Trophoblast cell (in vitro differentiated cells and primary cell): ENCODE data around the gene CDCA8.

ENCODE experiments used
- DNase-seq, 2 donors: peaks; one replicate each; pipeline ENCODE4 v3.0.0-alpha.2; 2016
- H2AFZ ChIP-seq: 2 replicates; pipeline ENCODE4 v1.6.1; 2013; ENCODE audit warnings: low read length, moderate library complexity, mild to moderate bottlenecking; ENCODE audit not compliant: insufficient read depth, poor library complexity
- H2AK5ac ChIP-seq: 2 replicates; pipeline ENCODE4 v1.6.1; 2013; ENCODE audit warnings: mild to moderate bottlenecking, low read length
- H2BK120ac ChIP-seq: 2 replicates; pipeline ENCODE4 v1.6.1; 2013; ENCODE audit warnings: low read length, mild to moderate bottlenecking, moderate library complexity; ENCODE audit not compliant: insufficient read depth, poor library complexity
- H2BK12ac ChIP-seq: 2 replicates; pipeline ENCODE4 v1.6.1; 2013; ENCODE audit warnings: mild to moderate bottlenecking, low read length, moderate library complexity
- H2BK5ac ChIP-seq: 2 replicates; pipeline ENCODE4 v1.6.1; 2013; ENCODE audit warnings: low read length, low read depth, moderate library complexity, mild to moderate bottlenecking; ENCODE audit not compliant: poor library complexity
- H3K14ac ChIP-seq: 2 replicates; pipeline ENCODE4 v1.6.1; 2013; ENCODE audit warnings: mild to moderate bottlenecking, low read length
- H3K18ac ChIP-seq: 2 replicates; pipeline ENCODE4 v1.6.1; 2013; ENCODE audit warnings: mild to moderate bottlenecking, low read length
- H3K23ac ChIP-seq: 2 replicates; pipeline ENCODE4 v1.6.1; 2013; ENCODE audit warnings: low read length
- H3K27ac ChIP-seq: 2 replicates; pipeline ENCODE4 v1.5.1; 2013; ENCODE audit warnings: low read depth, mild to moderate bottlenecking, inconsistent platforms, low read length, moderate library complexity
- H3K27me3 ChIP-seq: 2 replicates; pipeline ENCODE4 v1.6.1; 2013; ENCODE audit warnings: inconsistent platforms, mild to moderate bottlenecking, low read length, moderate library complexity; ENCODE audit not compliant: insufficient read depth
- H3K36me3 ChIP-seq, 2 experiments: 1 replicate in 1 of 2; 2 replicates in 1 of 2; pipeline ENCODE4 v1.6.1; 2013; ENCODE audit warnings: low read length in 2 of 2, mild to moderate bottlenecking in 2 of 2, moderate library complexity in 1 of 2; ENCODE audit not compliant: insufficient read depth in 2 of 2, control insufficient read depth in 1 of 2
- H3K4ac ChIP-seq: 2 replicates; pipeline ENCODE4 v1.6.1; 2013; ENCODE audit warnings: low read depth, mild to moderate bottlenecking, low read length, moderate library complexity
- H3K4me1 ChIP-seq, 2 experiments: 1 replicate in 1 of 2; 2 replicates in 1 of 2; pipeline ENCODE4 v1.6.1; 2013; ENCODE audit warnings: low read length in 2 of 2, mild to moderate bottlenecking in 2 of 2, moderate library complexity in 1 of 2; ENCODE audit not compliant: insufficient read depth in 2 of 2, control insufficient read depth in 1 of 2
- H3K4me2 ChIP-seq: 2 replicates; pipeline ENCODE4 v1.6.1; 2013; ENCODE audit warnings: inconsistent platforms, mild to moderate bottlenecking, low read length, moderate library complexity
- H3K4me3 ChIP-seq: 2 replicates; pipeline ENCODE4 v1.5.1; 2013; ENCODE audit warnings: mild to moderate bottlenecking, low read depth, low read length, inconsistent platforms
- H3K79me1 ChIP-seq: one replicate; pipeline ENCODE4 v1.6.1; 2013; ENCODE audit warnings: low read length
- H3K79me2 ChIP-seq: 2 replicates; pipeline ENCODE4 v1.6.1; 2013; ENCODE audit warnings: low read length, mild to moderate bottlenecking; ENCODE audit not compliant: control insufficient read depth, insufficient read depth, poor library complexity
- H3K9ac ChIP-seq: 2 replicates; pipeline ENCODE4 v1.6.1; 2013; ENCODE audit warnings: mild to moderate bottlenecking, low read length
- H3K9me3 ChIP-seq: 2 replicates; pipeline ENCODE4 v1.6.1; 2013; ENCODE audit warnings: low read depth, mild to moderate bottlenecking, control low read depth, inconsistent platforms, low read length; ENCODE audit not compliant: insufficient read depth
- H4K12ac ChIP-seq: 2 replicates; pipeline ENCODE4 v1.6.1; 2013; ENCODE audit warnings: low read depth, mild to moderate bottlenecking, low read length, moderate library complexity
- H4K8ac ChIP-seq: 2 replicates; pipeline ENCODE4 v1.6.1; 2013; ENCODE audit warnings: low read depth, mild to moderate bottlenecking, low read length, moderate library complexity
- H4K91ac ChIP-seq: one replicate; pipeline ENCODE4 v1.6.1; 2013; ENCODE audit warnings: low read depth, mild to moderate bottlenecking, low read length, moderate library complexity
- WGBS: extraction: QIAGEN DNeasy Blood & Tissue Kit; methylation state at CpG from one replicate; pipeline ENCODE4 v1.1.7; 2013; ENCODE audit warnings: missing lambda C conversion rate; ENCODE audit not compliant: insufficient read length, insufficient coverage; ENCODE audit errors: extremely low coverage; 5-methylcytosine and 5-hydroxymethylcytosine counted together

The CDCA8 gene

GRCh38 chr1:37656026-37656425 lies 36.3 kb upstream of the CDCA8 start:
- no peak overlapping the region for H3K4me2 ChIP-seq
- H3K23ac ChIP-seq: no peak overlapping the region
- no peak overlapping the region for H2AFZ ChIP-seq
- no peak overlapping the region for H4K8ac ChIP-seq
- H3K4ac ChIP-seq: no peak overlapping the region
- no peak overlapping the region for H2BK12ac ChIP-seq
- no peak overlapping the region for H3K14ac ChIP-seq
- H3K4me3 ChIP-seq: no peak overlapping the region
- no peak overlapping the region for H3K27ac ChIP-seq
- no peak overlapping the region for H4K91ac ChIP-seq
- H3K79me2 ChIP-seq: no peaks in the 10 kb centered on the region
- no peak overlapping the region for H3K9ac ChIP-seq
- DNase-seq: no peak
- no CpG with 5 or more reads among the region's 7 CpGs for WGBS
- H3K27me3 ChIP-seq: no peaks in the 10 kb centered on the region
- H2BK5ac ChIP-seq: no peak overlapping the region
- no peaks in the 10 kb centered on the region for H3K79me1 ChIP-seq
- no peaks in the 10 kb centered on the region for H3K36me3 ChIP-seq
- peaks cover 3% of the 10 kb centered on the region for H3K9me3 ChIP-seq
- no peak overlapping the region for H3K18ac ChIP-seq
- H2AK5ac ChIP-seq: no peak overlapping the region
- H2BK120ac ChIP-seq: no peak overlapping the region
- H3K4me1 ChIP-seq: peaks cover 3 to 5% of the 10 kb centered on the region in 2 experiments
- H4K12ac ChIP-seq: no peak overlapping the region

DNA sequence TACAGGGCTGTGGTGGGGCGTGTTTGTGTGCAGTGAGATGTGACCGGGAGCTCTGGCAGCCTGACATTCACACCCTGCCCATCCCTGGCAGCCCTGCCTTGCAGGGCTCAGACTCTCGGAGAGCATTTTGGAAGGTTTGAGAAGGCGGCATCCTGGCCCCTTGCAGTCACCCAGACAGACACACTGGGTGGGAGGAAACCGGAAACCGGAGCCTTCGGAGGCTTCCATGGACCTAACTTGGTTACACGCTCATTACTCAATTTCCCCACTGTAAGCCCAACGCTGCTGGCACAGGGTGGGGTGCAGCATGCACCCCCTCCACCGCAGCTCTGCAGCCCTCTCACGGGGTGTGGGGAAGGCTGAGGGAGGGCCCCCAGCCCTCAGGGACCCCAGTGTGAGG lies 35.4 kb upstream of the CDCA8 start:
- H3K79me2 ChIP-seq: no peaks in the 10 kb centered on the region
- no peak overlapping the region for H2AK5ac ChIP-seq
- peaks cover 9 to 12% of the 10 kb centered on the region in 2 experiments for H3K4me1 ChIP-seq
- no peak overlapping the region for H3K27ac ChIP-seq
- no CpG with 5 or more reads among the region's 11 CpGs for WGBS
- peaks cover 3% of the 10 kb centered on the region for H3K9me3 ChIP-seq
- no peak overlapping the region for H3K4ac ChIP-seq
- no peak overlapping the region for H4K91ac ChIP-seq
- H3K18ac ChIP-seq: no peak overlapping the region
- no peak overlapping the region for H3K14ac ChIP-seq
- no peak overlapping the region for H2AFZ ChIP-seq
- no peak overlapping the region for H2BK12ac ChIP-seq
- no peak overlapping the region for H2BK5ac ChIP-seq
- H3K79me1 ChIP-seq: no peaks in the 10 kb centered on the region
- no peaks in the 10 kb centered on the region for H3K36me3 ChIP-seq
- H3K4me3 ChIP-seq: no peak overlapping the region
- H4K12ac ChIP-seq: no peak overlapping the region
- H3K4me2 ChIP-seq: no peak overlapping the region
- H3K23ac ChIP-seq: no peak overlapping the region
- no peak overlapping the region for H4K8ac ChIP-seq
- no peak overlapping the region for H3K9ac ChIP-seq
- no peaks in the 10 kb centered on the region for H3K27me3 ChIP-seq
- no peak overlapping the region for H2BK120ac ChIP-seq
- DNase-seq: no peak

DNA sequence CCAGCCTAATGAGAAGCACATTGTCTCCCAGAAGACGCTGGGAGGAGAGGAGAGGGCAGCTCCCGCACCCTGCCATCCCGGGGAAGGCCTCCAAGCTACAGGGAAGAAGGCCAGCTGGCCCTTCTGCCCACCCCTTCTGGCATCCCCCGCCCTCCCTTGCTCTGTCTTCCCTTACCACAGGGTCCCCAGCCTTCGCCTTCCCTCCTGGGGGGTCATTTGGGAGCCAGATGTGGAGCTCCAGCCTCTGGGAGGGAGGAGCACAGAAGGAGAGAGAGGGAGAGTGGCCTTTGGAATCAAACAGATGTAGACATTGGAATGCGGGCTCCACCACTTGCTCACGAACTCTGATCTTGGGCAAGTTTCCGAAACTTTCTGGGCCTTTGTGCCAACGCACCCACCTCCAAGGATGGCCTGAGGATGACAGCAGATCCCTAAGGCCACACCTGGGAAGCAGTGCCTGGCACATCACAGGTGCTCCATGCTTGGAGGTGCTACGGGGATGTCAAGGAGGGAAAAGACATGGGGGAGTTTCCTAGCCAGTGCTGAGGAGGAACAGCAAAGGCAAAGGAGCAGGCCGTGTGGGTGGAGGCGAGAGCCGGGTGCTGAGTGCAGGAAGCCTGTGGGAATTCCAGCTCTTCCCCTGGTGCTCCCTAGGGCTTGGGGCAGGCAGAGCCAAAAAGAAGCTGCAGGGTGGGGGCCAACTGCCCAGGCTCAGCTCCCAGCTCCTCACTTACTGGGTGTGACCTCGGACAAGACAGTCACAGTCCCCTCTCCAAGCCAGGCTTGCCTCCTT lies 34.5 kb upstream of the CDCA8 start:
- Histone ChIP-seq H2BK5ac (no peak overlapping the region), H3K4me2 (no peak overlapping the region), H3K4me3 (no peak overlapping the region), H3K23ac (no peak overlapping the region), H2BK120ac (no peak overlapping the region), H3K4me1 (peaks cover 10 to 14% of the 10 kb centered on the region in 2 experiments), H3K36me3 (no peaks in the 10 kb centered on the region), H3K9ac (no peak overlapping the region), H3K9me3 (peaks cover 3% of the 10 kb centered on the region), H3K14ac (no peak overlapping the region), H3K79me1 (no peaks in the 10 kb centered on the region), H4K91ac (no peak overlapping the region), H3K79me2 (no peaks in the 10 kb centered on the region), H3K27me3 (no peaks in the 10 kb centered on the region), H3K27ac (no peak overlapping the region), H2AK5ac (no peak overlapping the region), H3K18ac (no peak overlapping the region), H2AFZ (no peak overlapping the region), H2BK12ac (no peak overlapping the region), H4K12ac (no peak overlapping the region), H3K4ac (no peak overlapping the region), H4K8ac (no peak overlapping the region)
- no peak for DNase-seq
- no CpG with 5 or more reads among the region's 14 CpGs for WGBS

- no peak overlapping the region for H2AK5ac ChIP-seq
- no peak overlapping the region for H2AFZ ChIP-seq
- no peak overlapping the region for H3K4me2 ChIP-seq
- no peak overlapping the region for H2BK12ac ChIP-seq
- H3K4me3 ChIP-seq: no peak overlapping the region
- H3K9me3 ChIP-seq: peaks cover 3% of the 10 kb centered on the region
- no peak overlapping the region for H2BK120ac ChIP-seq
- H3K18ac ChIP-seq: no peak overlapping the region
- H3K9ac ChIP-seq: no peak overlapping the region
- no peak overlapping the region for H4K91ac ChIP-seq
- no peaks in the 10 kb centered on the region for H3K79me2 ChIP-seq
- H3K14ac ChIP-seq: no peak overlapping the region
- no peak overlapping the region for H3K27ac ChIP-seq
- H3K23ac ChIP-seq: no peak overlapping the region
- H3K36me3 ChIP-seq: no peaks in the 10 kb centered on the region
- no CpG with 5 or more reads among the region's 6 CpGs for WGBS
- no peak overlapping the region for H2BK5ac ChIP-seq
- no peaks in the 10 kb centered on the region for H3K79me1 ChIP-seq
- H3K4ac ChIP-seq: no peak overlapping the region
- H3K4me1 ChIP-seq: peaks cover 10 to 14% of the 10 kb centered on the region in 2 experiments
- H4K12ac ChIP-seq: no peak overlapping the region
- H4K8ac ChIP-seq: no peak overlapping the region
- H3K27me3 ChIP-seq: no peaks in the 10 kb centered on the region
- DNase-seq: no peak
These were observed 33.8 kb upstream of the CDCA8 start for GRCh38 chr1:37658486-37658885.
